HepG2 (cell line): ENCODE data around the gene SLC38A2. TPM values are rescaled to one million over a fixed set of nuclear protein-coding genes. Genes with fewer than 3 reads are reported as not detected.

Experiments used
- ARHGAP35 ChIP-seq: sonication (generic); formaldehyde crosslinking; IDR thresholded peaks from 2 replicates; pipeline ENCODE4 v1.9.0; 2022; ENCODE audit warnings: mild to moderate bottlenecking, inconsistent platforms, moderate library complexity, missing genetic modification reagents, borderline replicate concordance
- ARNT ChIP-seq: fragments of 450-650 bp; IDR thresholded peaks from 2 replicates; pipeline ENCODE4 v1.6.1; 2017
- CC2D1A ChIP-seq: sonication (generic); formaldehyde crosslinking; IDR thresholded peaks from 2 replicates; pipeline ENCODE4 v1.8.1; 2023; ENCODE audit warnings: mild to moderate bottlenecking, missing genetic modification reagents
- GMEB2 ChIP-seq: IDR thresholded peaks from 2 replicates; pipeline ENCODE4 v1.6.1; 2016; ENCODE audit warnings: missing biosample characterization, missing genetic modification reagents, low read depth
- KAT7 ChIP-seq: IDR thresholded peaks from 2 replicates; pipeline ENCODE4 v1.6.1; 2018; ENCODE audit warnings: borderline replicate concordance, missing compliant biosample characterization
- KLF12 ChIP-seq: sonication (generic); formaldehyde crosslinking; IDR thresholded peaks from 2 replicates; pipeline ENCODE4 v1.4.0; 2020; ENCODE audit warnings: missing genetic modification reagents, borderline replicate concordance
- NCOR1 ChIP-seq: fragments of 200-600 bp; sonication (generic); IDR thresholded peaks from 2 replicates; pipeline ENCODE4 v1.7.0; 2017; ENCODE audit warnings: antibody characterized with exemption, low read length, borderline replicate concordance
- RNF2 ChIP-seq: fragments of 450-650 bp; conservative IDR thresholded peaks from 2 replicates; pipeline ENCODE4 v1.6.1; 2016; ENCODE audit warnings: low read depth
- SIN3A ChIP-seq: IDR thresholded peaks from 2 replicates; pipeline ENCODE4 v1.6.1; 2011; ENCODE audit warnings: low read depth, mild to moderate bottlenecking, control low read depth, low read length, borderline replicate concordance
- SP2 ChIP-seq: sonication (generic); formaldehyde crosslinking; IDR thresholded peaks from 2 replicates; pipeline ENCODE4 v1.5.1; 2020; ENCODE audit warnings: mild to moderate bottlenecking, missing genetic modification reagents
- SRY ChIP-seq: sonication (generic); formaldehyde crosslinking; IDR thresholded peaks from 2 replicates; pipeline ENCODE4 v1.8.0; 2022; ENCODE audit warnings: mild to moderate bottlenecking, missing genetic modification reagents
- ZBTB42 ChIP-seq: sonication (generic); formaldehyde crosslinking; IDR thresholded peaks from 2 replicates; pipeline ENCODE4 v1.5.0; 2020; ENCODE audit warnings: mild to moderate bottlenecking, missing genetic modification reagents
- ZNF329 ChIP-seq: sonication (generic); formaldehyde crosslinking; IDR thresholded peaks from 2 replicates; pipeline ENCODE4 v1.9.0; 2021; ENCODE audit warnings: low read depth, mild to moderate bottlenecking, missing genetic modification reagents
- ZNF33A ChIP-seq: sonication (generic); formaldehyde crosslinking; IDR thresholded peaks from 2 replicates; pipeline ENCODE4 v1.5.1; 2020; ENCODE audit warnings: missing genetic modification reagents, mild to moderate bottlenecking, moderate library complexity, borderline replicate concordance
- ZNF781 ChIP-seq: sonication (generic); formaldehyde crosslinking; IDR thresholded peaks from 2 replicates; pipeline ENCODE4 v1.5.1; 2020; ENCODE audit warnings: borderline replicate concordance, mild to moderate bottlenecking, missing genetic modification reagents; ENCODE audit errors: not compliant biosample characterization
- polyA plus RNA-seq, 8 experiments: library from polyadenylated mRNA; depleted of rRNA in 3 of 8; stranded (reverse) in 7 of 8; unstranded in 1 of 8; fragments of >200 nt; fragmentation: Illumina TruSeq in 4 of 8; extraction: Trizol in 4 of 8; gene quantifications; 2 replicates each; pipeline versions ENCODE4 v1.2.1 to v1.2.3, GENCODE V29; 2011 to 2016; ENCODE audit warnings: low read depth in 4 of 8, missing spikeins in 1 of 8, mixed read lengths in 1 of 8; ENCODE audit not compliant: insufficient read depth in 1 of 8
- total RNA-seq, 5 experiments: library from RNA; depleted of rRNA; stranded (reverse); fragments of >200 nt; fragmentation: Illumina TruSeq; extraction: Trizol; gene quantifications; 2 replicates each; pipeline ENCODE4 v1.2.3, GENCODE V29; 2016; ENCODE audit warnings: low read depth in 1 of 5
- TF ChIP-seq, protein P1 (sequence below), 2 experiments: sonication (generic) in 1 of 2; formaldehyde crosslinking in 1 of 2; IDR thresholded peaks; 2 replicates each; pipeline versions ENCODE4 v1.4.0 to v1.6.1; 2016 to 2020; ENCODE audit warnings: borderline replicate concordance in 1 of 2, low read depth in 1 of 2, mild to moderate bottlenecking in 1 of 2, missing genetic modification reagents in 1 of 2
- TF ChIP-seq, protein P2 (sequence below): sonication (generic); formaldehyde crosslinking; IDR thresholded peaks from 2 replicates; pipeline ENCODE4 v1.4.0; 2020; ENCODE audit warnings: missing genetic modification reagents, mild to moderate bottlenecking, borderline replicate concordance
- TF ChIP-seq, protein P3 (sequence below): IDR thresholded peaks from 2 replicates; pipeline ENCODE4 v1.6.1; 2016; ENCODE audit warnings: mild to moderate bottlenecking, missing biosample characterization, missing genetic modification reagents

SLC38A2 gene
- total and polyA plus RNA-seq, 2 of the 13 experiments (the other 11 are each of a cell fraction or from before 2014, with no cell fraction given) = 368 to 880 TPM

DNA sequence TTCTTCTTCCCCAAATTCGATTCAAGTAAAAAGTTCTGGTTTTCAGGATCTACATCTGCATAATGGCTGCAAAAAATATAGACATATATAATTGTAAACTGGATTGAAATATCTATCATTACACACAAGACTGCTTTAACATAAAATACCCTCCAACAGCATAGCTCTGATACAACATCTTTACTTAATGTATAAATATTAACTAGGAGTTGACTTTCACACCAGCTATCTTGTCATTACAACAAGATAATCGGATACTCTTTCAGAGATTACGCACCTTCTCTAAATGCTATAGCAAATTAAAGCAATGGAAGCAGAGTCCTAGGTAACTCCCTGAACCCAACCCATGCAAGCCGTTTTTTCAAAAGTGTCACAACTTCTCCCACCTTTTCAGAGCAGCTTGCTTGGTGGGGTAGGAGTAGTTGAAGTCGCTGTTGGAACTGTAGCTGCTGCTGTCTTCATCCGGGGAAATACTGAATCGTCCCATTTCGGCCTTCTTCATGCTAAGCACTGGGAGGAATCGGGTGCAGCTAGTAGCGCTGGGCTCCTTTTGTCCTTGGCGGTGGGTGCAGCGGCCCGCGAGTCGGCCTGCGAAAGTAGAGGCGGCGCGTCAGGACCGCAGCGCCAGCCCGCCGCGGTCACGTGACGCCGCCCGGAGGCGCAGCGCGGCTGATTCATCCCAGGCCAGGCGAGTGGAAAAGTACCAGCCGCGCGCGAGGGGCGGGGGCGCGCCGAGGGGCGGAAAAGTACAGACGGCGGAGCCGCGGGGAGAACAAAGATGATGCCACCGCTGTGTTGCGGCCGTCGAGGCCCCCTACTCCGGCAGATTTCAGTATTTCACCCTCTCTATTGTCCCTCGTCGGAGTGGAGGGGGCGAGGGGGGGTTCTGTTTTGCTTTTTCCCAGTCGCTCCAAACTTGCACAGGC is 1.5 kb downstream of the SLC38A2 start (continued):
- TF ChIP-seq, protein P1, sequence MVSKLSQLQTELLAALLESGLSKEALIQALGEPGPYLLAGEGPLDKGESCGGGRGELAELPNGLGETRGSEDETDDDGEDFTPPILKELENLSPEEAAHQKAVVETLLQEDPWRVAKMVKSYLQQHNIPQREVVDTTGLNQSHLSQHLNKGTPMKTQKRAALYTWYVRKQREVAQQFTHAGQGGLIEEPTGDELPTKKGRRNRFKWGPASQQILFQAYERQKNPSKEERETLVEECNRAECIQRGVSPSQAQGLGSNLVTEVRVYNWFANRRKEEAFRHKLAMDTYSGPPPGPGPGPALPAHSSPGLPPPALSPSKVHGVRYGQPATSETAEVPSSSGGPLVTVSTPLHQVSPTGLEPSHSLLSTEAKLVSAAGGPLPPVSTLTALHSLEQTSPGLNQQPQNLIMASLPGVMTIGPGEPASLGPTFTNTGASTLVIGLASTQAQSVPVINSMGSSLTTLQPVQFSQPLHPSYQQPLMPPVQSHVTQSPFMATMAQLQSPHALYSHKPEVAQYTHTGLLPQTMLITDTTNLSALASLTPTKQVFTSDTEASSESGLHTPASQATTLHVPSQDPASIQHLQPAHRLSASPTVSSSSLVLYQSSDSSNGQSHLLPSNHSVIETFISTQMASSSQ (IDR thresholded peaks at IDR 0.05; ENCODE audit: low read depth) = peak; percentile 56
- TF ChIP-seq, protein P1 (CRISPR knock-in tag; IDR thresholded peaks at IDR 0.05; ENCODE audit: borderline replicate concordance) = peak; percentile 69
- TF ChIP-seq KLF12 (0 out of 2 replicates have a peak, but pooled peaks have one; percentile 24), SRY (CRISPR knock-in tag) (peak; percentile 22; the same call in 1 of the 2 replicates), GMEB2 (CRISPR knock-in tag) (no peak), NCOR1 (peak; percentile 33; the same call in 1 of the 2 replicates), ARNT (no peak), ZBTB42 (CRISPR knock-in tag) (peak; percentile 53; the same call in 1 of the 2 replicates), CC2D1A (CRISPR knock-in tag) (no peak), SP2 (CRISPR knock-in tag) (no peak), KAT7 (peak; percentile 93), ARHGAP35 (CRISPR knock-in tag) (peak; percentile 48), ZNF33A (CRISPR knock-in tag) (0 out of 2 replicates have a peak, but pooled peaks have one; percentile 33), SIN3A (peak; percentile 71; the same call in 1 of the 2 replicates), ZNF781 (CRISPR knock-in tag) (no peak), ZNF329 (peak; percentile 23; the same call in 1 of the 2 replicates), RNF2 (no peak)
- TF ChIP-seq, protein P2, sequence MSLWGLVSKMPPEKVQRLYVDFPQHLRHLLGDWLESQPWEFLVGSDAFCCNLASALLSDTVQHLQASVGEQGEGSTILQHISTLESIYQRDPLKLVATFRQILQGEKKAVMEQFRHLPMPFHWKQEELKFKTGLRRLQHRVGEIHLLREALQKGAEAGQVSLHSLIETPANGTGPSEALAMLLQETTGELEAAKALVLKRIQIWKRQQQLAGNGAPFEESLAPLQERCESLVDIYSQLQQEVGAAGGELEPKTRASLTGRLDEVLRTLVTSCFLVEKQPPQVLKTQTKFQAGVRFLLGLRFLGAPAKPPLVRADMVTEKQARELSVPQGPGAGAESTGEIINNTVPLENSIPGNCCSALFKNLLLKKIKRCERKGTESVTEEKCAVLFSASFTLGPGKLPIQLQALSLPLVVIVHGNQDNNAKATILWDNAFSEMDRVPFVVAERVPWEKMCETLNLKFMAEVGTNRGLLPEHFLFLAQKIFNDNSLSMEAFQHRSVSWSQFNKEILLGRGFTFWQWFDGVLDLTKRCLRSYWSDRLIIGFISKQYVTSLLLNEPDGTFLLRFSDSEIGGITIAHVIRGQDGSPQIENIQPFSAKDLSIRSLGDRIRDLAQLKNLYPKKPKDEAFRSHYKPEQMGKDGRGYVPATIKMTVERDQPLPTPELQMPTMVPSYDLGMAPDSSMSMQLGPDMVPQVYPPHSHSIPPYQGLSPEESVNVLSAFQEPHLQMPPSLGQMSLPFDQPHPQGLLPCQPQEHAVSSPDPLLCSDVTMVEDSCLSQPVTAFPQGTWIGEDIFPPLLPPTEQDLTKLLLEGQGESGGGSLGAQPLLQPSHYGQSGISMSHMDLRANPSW = no peak
- TF ChIP-seq, protein P3, sequence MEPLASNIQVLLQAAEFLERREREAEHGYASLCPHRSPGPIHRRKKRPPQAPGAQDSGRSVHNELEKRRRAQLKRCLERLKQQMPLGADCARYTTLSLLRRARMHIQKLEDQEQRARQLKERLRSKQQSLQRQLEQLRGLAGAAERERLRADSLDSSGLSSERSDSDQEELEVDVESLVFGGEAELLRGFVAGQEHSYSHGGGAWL (CRISPR knock-in tag) = 0 out of 2 replicates have a peak, but pooled peaks have one; percentile 41
